ENCODE measurements around the gene IL6R.

Gene IL6R

DNA sequence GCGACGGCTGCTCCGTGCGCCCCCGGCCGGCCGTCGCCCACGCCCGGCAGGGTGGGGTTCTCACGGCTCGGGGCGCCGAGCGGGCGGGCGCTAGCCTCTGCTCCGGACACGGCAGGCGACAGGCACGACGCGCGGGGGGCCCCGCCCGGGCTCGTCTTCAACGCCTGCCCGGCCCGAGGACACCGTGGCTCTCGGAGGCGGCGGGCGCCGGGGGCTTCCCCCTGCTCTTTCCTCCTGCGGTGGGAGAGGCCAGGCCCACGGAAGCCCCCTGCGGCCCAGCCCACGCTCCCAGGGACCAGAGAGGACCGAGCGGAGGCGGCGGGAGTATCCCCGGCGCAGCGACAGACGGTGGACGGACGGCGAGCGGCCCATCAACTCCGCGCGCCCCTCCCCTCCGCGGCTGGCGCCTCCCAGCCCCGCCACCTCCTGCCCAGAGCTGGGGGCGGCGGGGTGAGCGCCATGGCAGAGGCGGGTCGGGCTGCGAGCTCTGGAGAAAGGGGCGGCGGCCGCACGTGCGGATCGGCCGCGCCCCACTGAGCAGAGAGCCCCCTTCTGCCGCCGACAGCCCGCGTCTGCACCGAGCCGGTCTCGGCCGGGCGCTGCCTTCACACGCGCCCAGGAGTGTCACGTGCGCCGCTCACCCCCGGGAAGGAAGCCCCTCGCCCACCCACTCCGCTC is 97.1 kb downstream of the IL6R start, which contains the start of the genes SHE and TDRD10:
SHE (minus strand) TSS at position 347 of the 678 bp plus-strand sequence. CDS start 386 bp downstream, outside the sequence.
TDRD10 (plus strand) TSS at position 154 of the 678 bp plus-strand sequence. CDS start 4,685 bp downstream, outside the sequence.
- in situ Hi-C loops (cut with HindIII; ENCODE audit: low sequenced_read_pairs) = no loop called here
- no peak within 1 kb of the TSS for H3K4me3 ChIP-seq (ENCODE audit: low read depth, low read length)
- DNase-seq (ENCODE audit: low read depth) = no peak
- TF ChIP-seq, protein P1, sequence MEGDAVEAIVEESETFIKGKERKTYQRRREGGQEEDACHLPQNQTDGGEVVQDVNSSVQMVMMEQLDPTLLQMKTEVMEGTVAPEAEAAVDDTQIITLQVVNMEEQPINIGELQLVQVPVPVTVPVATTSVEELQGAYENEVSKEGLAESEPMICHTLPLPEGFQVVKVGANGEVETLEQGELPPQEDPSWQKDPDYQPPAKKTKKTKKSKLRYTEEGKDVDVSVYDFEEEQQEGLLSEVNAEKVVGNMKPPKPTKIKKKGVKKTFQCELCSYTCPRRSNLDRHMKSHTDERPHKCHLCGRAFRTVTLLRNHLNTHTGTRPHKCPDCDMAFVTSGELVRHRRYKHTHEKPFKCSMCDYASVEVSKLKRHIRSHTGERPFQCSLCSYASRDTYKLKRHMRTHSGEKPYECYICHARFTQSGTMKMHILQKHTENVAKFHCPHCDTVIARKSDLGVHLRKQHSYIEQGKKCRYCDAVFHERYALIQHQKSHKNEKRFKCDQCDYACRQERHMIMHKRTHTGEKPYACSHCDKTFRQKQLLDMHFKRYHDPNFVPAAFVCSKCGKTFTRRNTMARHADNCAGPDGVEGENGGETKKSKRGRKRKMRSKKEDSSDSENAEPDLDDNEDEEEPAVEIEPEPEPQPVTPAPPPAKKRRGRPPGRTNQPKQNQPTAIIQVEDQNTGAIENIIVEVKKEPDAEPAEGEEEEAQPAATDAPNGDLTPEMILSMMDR (IDR thresholded peaks at IDR 0.05; ENCODE audit: low read depth, low read length, missing control alignments) = no peak

DNA sequence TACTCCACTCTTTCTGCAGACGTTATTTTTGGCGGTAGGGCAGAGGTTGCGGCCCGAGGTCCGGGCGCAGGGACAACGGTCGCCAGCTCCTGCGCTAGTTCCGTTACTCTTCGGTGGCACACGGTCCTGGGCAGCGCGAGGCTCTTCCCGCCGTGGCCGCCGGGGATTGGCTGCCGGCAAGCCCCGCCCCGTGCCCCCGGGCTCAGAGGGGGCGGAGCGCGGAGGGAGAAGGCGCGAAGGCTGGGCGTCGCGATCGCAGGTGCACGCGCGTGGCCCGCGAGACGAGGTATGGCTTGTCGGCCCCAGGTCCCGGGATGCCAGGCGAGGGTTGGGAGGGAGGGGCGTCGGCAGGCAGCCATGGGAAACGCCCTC is 97.6 kb downstream of the IL6R start:
- TF ChIP-seq, protein P1 (IDR thresholded peaks at IDR 0.05; ENCODE audit: low read depth, low read length, missing control alignments) = no peak
- in situ Hi-C loops (cut with HindIII; ENCODE audit: low sequenced_read_pairs) = no loop called here
- no peak for DNase-seq (ENCODE audit: low read depth)
- H3K4me3 ChIP-seq (ENCODE audit: low read depth, low read length) = no peak overlapping the region

DNA sequence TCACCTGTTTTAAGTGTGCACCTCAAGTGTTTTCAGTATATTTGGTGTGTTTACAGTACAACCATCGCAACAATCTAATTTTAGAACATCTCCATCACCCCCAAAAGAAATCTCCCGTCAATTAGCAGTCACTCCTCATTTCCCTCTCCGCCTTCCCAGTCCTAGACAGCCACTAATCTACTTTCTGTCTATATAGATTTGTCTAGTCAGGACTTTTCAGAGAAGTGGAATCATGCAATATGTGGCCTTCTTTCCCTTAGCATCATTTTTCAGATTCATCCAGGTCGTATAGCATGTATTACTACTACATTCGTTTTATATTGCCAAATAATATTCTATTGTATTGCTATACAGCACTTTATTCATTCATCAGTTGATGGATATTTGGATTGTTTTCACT is 98.8 kb downstream of the IL6R start:
- no peak overlapping the region for H3K4me3 ChIP-seq (ENCODE audit: low read depth, low read length)
- TF ChIP-seq, protein P1 (IDR thresholded peaks at IDR 0.05; ENCODE audit: low read depth, low read length, missing control alignments) = no peak
- in situ Hi-C loops (cut with HindIII; ENCODE audit: low sequenced_read_pairs) = no loop called here
- DNase-seq (ENCODE audit: low read depth) = no peak

DNA sequence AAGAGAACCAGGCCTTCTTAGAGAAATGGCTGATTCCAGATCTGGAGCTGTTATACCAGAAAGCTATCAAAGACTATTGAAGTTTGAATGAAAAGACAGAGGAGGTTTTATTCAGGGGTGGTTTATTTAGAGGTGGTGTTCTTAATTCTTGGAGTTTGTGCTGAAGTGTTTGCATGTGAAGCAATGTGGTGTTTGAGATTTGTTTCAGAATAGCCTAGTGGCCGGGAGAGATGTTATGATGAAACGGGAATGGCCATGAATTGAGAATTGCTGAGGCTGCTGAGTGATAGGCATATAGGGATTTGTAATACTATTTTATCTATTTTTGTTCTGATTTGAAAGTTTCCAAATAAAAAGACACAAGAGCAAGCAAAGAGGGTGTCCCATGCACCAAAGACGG is 107.6 kb downstream of the IL6R start:
- in situ Hi-C loops (cut with HindIII; ENCODE audit: low sequenced_read_pairs) = no loop called here
- H3K4me3 ChIP-seq (ENCODE audit: low read depth, low read length) = no peak overlapping the region
- TF ChIP-seq, protein P1 (IDR thresholded peaks at IDR 0.05; ENCODE audit: low read depth, low read length, missing control alignments) = no peak
- no peak for DNase-seq (ENCODE audit: low read depth)

DNA sequence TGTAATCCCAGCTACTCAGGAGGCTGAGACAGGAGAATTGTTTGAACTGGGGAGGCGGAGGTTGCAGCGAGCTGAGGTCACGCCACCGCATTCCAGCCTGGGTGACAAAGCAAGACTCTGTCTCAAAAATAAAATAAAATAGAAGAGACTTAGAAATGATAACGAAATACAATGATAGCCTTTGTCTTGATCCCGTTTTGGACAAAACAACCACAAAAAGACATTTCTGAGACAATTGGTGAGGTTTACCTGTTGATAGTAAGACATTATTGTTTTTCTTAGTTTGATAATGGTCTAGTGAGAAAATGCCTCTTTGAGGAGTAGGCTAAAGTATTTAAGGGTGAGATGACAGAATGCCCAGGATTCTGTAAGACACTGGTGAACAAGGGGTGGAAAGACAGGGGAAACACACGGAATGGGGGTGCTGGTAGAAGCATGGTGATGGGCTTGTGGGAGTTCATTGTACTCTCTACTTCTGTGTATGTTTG is 109.0 kb downstream of the IL6R start:
- DNase-seq (ENCODE audit: low read depth) = no peak
- H3K4me3 ChIP-seq (ENCODE audit: low read depth, low read length) = no peak overlapping the region
- in situ Hi-C loops (cut with HindIII; ENCODE audit: low sequenced_read_pairs) = no loop called here
- TF ChIP-seq, protein P1 (IDR thresholded peaks at IDR 0.05; ENCODE audit: low read depth, low read length, missing control alignments) = no peak

DNA sequence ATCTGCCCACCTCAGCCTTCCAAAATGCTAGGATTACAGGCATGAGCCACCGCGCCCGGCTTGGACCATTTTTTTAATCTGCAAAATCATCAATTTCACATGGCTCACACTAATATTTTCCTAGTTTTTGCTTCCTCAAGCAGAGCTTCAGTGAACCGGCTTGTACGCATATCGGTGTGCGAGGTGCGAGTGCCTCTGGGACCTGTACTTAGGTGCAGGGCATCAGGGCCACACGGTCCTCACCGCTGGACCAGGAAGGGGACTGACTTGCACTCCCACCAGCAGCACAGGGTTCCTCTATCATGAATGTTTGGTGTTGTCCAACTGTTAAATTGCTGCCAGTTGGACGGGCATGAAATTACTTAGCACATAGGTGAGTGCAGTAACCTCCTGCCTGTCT is 112.5 kb downstream of the IL6R start:
- DNase-seq (ENCODE audit: low read depth) = no peak
- TF ChIP-seq, protein P1 (IDR thresholded peaks at IDR 0.05; ENCODE audit: low read depth, low read length, missing control alignments) = no peak
- H3K4me3 ChIP-seq (ENCODE audit: low read depth, low read length) = no peak overlapping the region
- in situ Hi-C loops (cut with HindIII; ENCODE audit: low sequenced_read_pairs) = no loop called here

Data from astrocyte of the cerebellum (primary cell).